MM.1S (cell line): ENCODE measurements around the gene EPSTI1.

Experiments
- CTCF ChIP-seq: fragments of 300-600 bp; sonication (generic); IDR thresholded peaks from 2 replicates; pipeline ENCODE4 v1.5.1; 2016; ENCODE audit warnings: antibody characterized with exemption, low read length, mixed read lengths
- EZH2 ChIP-seq: fragments of 300-600 bp; sonication (generic); optimal IDR thresholded peaks from 2 replicates; pipeline ENCODE3; 2017; ENCODE audit warnings: low read depth, mild to moderate bottlenecking, antibody characterized with exemption, low read length, mixed read lengths

- no peak for TF ChIP-seq CTCF
- no peak for TF ChIP-seq EZH2
Measured at GRCh38 chr13:42847891-42848663, 144.0 kb downstream of the EPSTI1 start.
